H9 (cell line): ENCODE measurements around the gene BCAS3. TPM values are rescaled to one million over a fixed set of nuclear protein-coding genes. Genes with fewer than 3 reads are reported as not detected.

ENCODE experiments used
- DNase-seq: peaks from one replicate; pipeline ENCODE4 v3.0.0-alpha.2; 2017
- H2AFZ ChIP-seq: one replicate; pipeline ENCODE4 v1.6.1; 2013; ENCODE audit warnings: mild to moderate bottlenecking, low read length, control low read depth, moderate library complexity
- H2AK5ac ChIP-seq: 2 replicates; pipeline ENCODE4 v1.6.1; 2013; ENCODE audit warnings: low read length, control low read depth, mixed read lengths; ENCODE audit not compliant: insufficient read length
- H2BK120ac ChIP-seq: one replicate; pipeline ENCODE4 v1.6.1; 2013; ENCODE audit warnings: low read depth, mild to moderate bottlenecking, low read length, control low read depth, inconsistent platforms; ENCODE audit not compliant: poor library complexity, severe bottlenecking
- H2BK12ac ChIP-seq: 2 replicates; pipeline ENCODE4 v1.6.1; 2013; ENCODE audit warnings: low read length, control low read depth, mixed read lengths, low read depth; ENCODE audit not compliant: insufficient read length
- H2BK15ac ChIP-seq: 2 replicates; pipeline ENCODE4 v1.6.1; 2013; ENCODE audit warnings: low read depth, low read length, control low read depth
- H2BK20ac ChIP-seq: one replicate; pipeline ENCODE4 v1.6.1; 2013; ENCODE audit warnings: low read depth, mild to moderate bottlenecking, low read length, control low read depth, inconsistent platforms; ENCODE audit not compliant: poor library complexity, severe bottlenecking
- H2BK5ac ChIP-seq: 2 replicates; pipeline ENCODE4 v1.6.1; 2013; ENCODE audit warnings: low read length, control low read depth, mixed read lengths; ENCODE audit not compliant: insufficient read length
- H3K14ac ChIP-seq: 2 replicates; pipeline ENCODE4 v1.6.1; 2013; ENCODE audit warnings: low read length, control low read depth; ENCODE audit not compliant: insufficient read depth
- H3K18ac ChIP-seq: 2 replicates; pipeline ENCODE4 v1.6.1; 2013; ENCODE audit warnings: low read depth, mild to moderate bottlenecking, mixed read lengths, low read length, control low read depth; ENCODE audit not compliant: insufficient read length
- H3K23ac ChIP-seq: 2 replicates; pipeline ENCODE4 v1.6.1; 2013; ENCODE audit warnings: low read length, control low read depth, mixed read lengths, low read depth; ENCODE audit not compliant: insufficient read length
- H3K23me2 ChIP-seq: 2 replicates; pipeline ENCODE4 v1.6.1; 2013; ENCODE audit warnings: low read depth, mild to moderate bottlenecking, mixed read lengths, low read length, control low read depth; ENCODE audit not compliant: insufficient read length, poor library complexity, severe bottlenecking
- H3K27ac ChIP-seq: 2 replicates; pipeline ENCODE4 v1.5.1; 2013; ENCODE audit warnings: low read length, control low read depth, mixed read lengths, low read depth; ENCODE audit not compliant: insufficient read length
- H3K27me3 ChIP-seq: 2 replicates; pipeline ENCODE4 v1.6.1; 2013; ENCODE audit warnings: low read length, control low read depth, inconsistent platforms; ENCODE audit not compliant: insufficient read depth
- H3K4ac ChIP-seq: 2 replicates; pipeline ENCODE4 v1.6.1; 2013; ENCODE audit warnings: low read depth, mild to moderate bottlenecking, control low read depth, inconsistent platforms, low read length, moderate library complexity
- H3K4me1 ChIP-seq: 2 replicates; pipeline ENCODE4 v1.6.1; 2013; ENCODE audit warnings: low read length, control low read depth, inconsistent platforms; ENCODE audit not compliant: insufficient read depth
- H3K4me2 ChIP-seq: 2 replicates; pipeline ENCODE4 v1.6.1; 2013; ENCODE audit warnings: low read length, control low read depth, mixed read lengths; ENCODE audit not compliant: insufficient read length, insufficient read depth
- H3K56ac ChIP-seq: 2 replicates; pipeline ENCODE4 v1.6.1; 2013; ENCODE audit warnings: low read depth, mild to moderate bottlenecking, mixed read lengths, low read length, control low read depth; ENCODE audit not compliant: insufficient read length
- H3K79me1 ChIP-seq: 2 replicates; pipeline ENCODE4 v1.6.1; 2013; ENCODE audit warnings: low read depth, mild to moderate bottlenecking, moderate library complexity, low read length, control low read depth, inconsistent platforms; ENCODE audit not compliant: insufficient read depth, poor library complexity, severe bottlenecking
- H3K79me2 ChIP-seq: 2 replicates; pipeline ENCODE4 v1.6.1; 2013; ENCODE audit warnings: low read length, control low read depth, inconsistent platforms; ENCODE audit not compliant: insufficient read depth
- H3K9ac ChIP-seq: 2 replicates; pipeline ENCODE4 v1.6.1; 2013; ENCODE audit warnings: low read length, control low read depth, mixed read lengths; ENCODE audit not compliant: insufficient read length; ENCODE audit errors: extremely low read depth
- H3K9me3 ChIP-seq: one replicate; pipeline ENCODE4 v1.6.1; 2013; ENCODE audit warnings: low read depth, low read length, inconsistent platforms; ENCODE audit not compliant: control insufficient read depth
- H3T11ph ChIP-seq: one replicate; pipeline ENCODE4 v1.6.1; 2013; ENCODE audit warnings: mild to moderate bottlenecking, low read length, control low read depth, inconsistent platforms
- H4K20me1 ChIP-seq: one replicate; pipeline ENCODE4 v1.6.1; 2013; ENCODE audit not compliant: control insufficient read depth, insufficient read length, insufficient read depth
- H4K5ac ChIP-seq: 2 replicates; pipeline ENCODE4 v1.6.1; 2013; ENCODE audit warnings: low read depth, mild to moderate bottlenecking, mixed read lengths, low read length, control low read depth; ENCODE audit not compliant: insufficient read length
- H4K8ac ChIP-seq: replicated peaks from 2 replicates; pipeline ENCODE4 v1.6.1; 2013; ENCODE audit warnings: low read length, control low read depth, mixed read lengths, low read depth; ENCODE audit not compliant: insufficient read length
- H4K91ac ChIP-seq: 2 replicates; pipeline ENCODE4 v1.6.1; 2013; ENCODE audit warnings: low read depth, mild to moderate bottlenecking, moderate library complexity, mixed read lengths, low read length, control low read depth; ENCODE audit not compliant: insufficient read length
- H3K27ac Mint-ChIP-seq, 3 experiments: 2 replicates in 2 of 3; 3 replicates in 1 of 3; pipeline ENCODE4 v1.8.0; 2020 to 2021; ENCODE audit warnings: mixed read lengths in 3 of 3, mild to moderate bottlenecking in 1 of 3, moderate library complexity in 1 of 3
- H3K27me3 Mint-ChIP-seq: 2 replicates; pipeline ENCODE4 v1.8.0; 2021; ENCODE audit warnings: low read depth, mild to moderate bottlenecking, moderate library complexity, mixed read lengths
- H3K36me3 Mint-ChIP-seq, 3 experiments: 2 replicates in 2 of 3; 3 replicates in 1 of 3; pipeline ENCODE4 v1.8.0; 2020 to 2021; ENCODE audit warnings: low read depth in 3 of 3, mixed read lengths in 3 of 3; ENCODE audit not compliant: insufficient read depth in 1 of 3
- H3K4me1 Mint-ChIP-seq, 2 experiments: 2 replicates each; pipeline ENCODE4 v1.8.0; 2020; ENCODE audit warnings: mixed read lengths in 2 of 2
- H3K4me3 Mint-ChIP-seq, 2 experiments: 2 replicates in 1 of 2; 3 replicates in 1 of 2; pipeline ENCODE4 v1.8.0; 2020 to 2021; ENCODE audit warnings: mild to moderate bottlenecking in 2 of 2, mixed read lengths in 2 of 2, moderate library complexity in 1 of 2
- H3K9me3 Mint-ChIP-seq, 2 experiments: 2 replicates in 1 of 2; 3 replicates in 1 of 2; pipeline ENCODE4 v1.8.0; 2020; ENCODE audit warnings: mild to moderate bottlenecking in 2 of 2, mixed read lengths in 2 of 2, moderate library complexity in 1 of 2
- WGBS: extraction: QIAGEN DNeasy Blood & Tissue Kit; methylation state at CpG from one replicate; pipeline ENCODE4 v1.1.7; 2013; ENCODE audit warnings: missing lambda C conversion rate, low lambda C conversion rate, mixed read lengths; ENCODE audit not compliant: insufficient read length; ENCODE audit errors: extremely low coverage; 5-methylcytosine and 5-hydroxymethylcytosine counted together
- total RNA-seq: library from RNA; stranded (reverse); gene quantifications from 2 replicates; pipeline ENCODE4 v1.2.1, GENCODE V29; 2021
- TF ChIP-seq, protein P1 (sequence below): fragments of 200-600 bp; sonication (generic); conservative IDR thresholded peaks from 3 replicates; pipeline ENCODE4 v1.8.0; 2021; ENCODE audit warnings: antibody characterized with exemption, mild to moderate bottlenecking

Gene BCAS3
- total RNA-seq, 1 experiment from 2014 or later = 22.4 TPM

DNA sequence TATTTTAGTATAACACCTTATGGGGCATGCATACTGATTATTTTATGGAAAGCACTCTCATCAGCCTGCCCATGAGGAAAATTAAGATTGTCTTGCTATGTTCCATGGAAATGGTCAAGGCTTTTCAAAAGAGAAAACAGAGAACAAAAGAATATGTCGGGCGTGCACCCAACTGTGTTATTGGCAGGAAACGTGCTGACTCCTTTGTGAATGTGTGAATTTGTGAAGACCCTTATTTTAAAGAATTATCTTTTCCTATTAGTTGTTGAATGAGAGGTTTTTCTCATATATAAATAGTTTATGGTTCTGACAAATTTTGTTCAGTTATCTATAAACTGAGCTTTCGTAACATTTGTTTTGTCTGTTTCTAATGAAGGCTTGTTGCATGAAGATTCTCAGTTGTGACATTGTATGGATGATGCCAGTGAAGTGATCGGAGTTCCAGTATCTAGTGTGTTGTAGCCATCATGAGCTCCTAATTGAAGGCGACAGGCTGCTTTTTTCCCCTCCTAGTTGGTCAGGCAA, 180.0 kb downstream of the BCAS3 start:
- Histone ChIP-seq H4K91ac (no peak overlapping the region), H4K20me1 (no peaks in the 10 kb centered on the region), H3K27me3 (no peaks in the 10 kb centered on the region), H4K5ac (no peak overlapping the region), H3K79me2 (no peaks in the 10 kb centered on the region), H2BK5ac (no peak overlapping the region), H3K4me2 (no peak overlapping the region), H2BK20ac (no peak overlapping the region), H2BK120ac (no peak overlapping the region), H3K23ac (no peak overlapping the region), H3K4me1 (no peaks in the 10 kb centered on the region), H3K23me2 (no peaks in the 10 kb centered on the region), H3K79me1 (no peaks in the 10 kb centered on the region), H3K9me3 (no peaks in the 10 kb centered on the region), H3K18ac (no peak overlapping the region), H2BK12ac (no peak overlapping the region), H3T11ph (no peak overlapping the region), H2AK5ac (no peak overlapping the region), H2BK15ac (no peak overlapping the region), H3K9ac (no peak overlapping the region), H3K4ac (no peak overlapping the region), H3K14ac (no peak overlapping the region), H2AFZ (no peak overlapping the region), H4K8ac (no peak overlapping the region), H3K27ac (no peak overlapping the region), H3K56ac (no peak overlapping the region)
- no peaks in the 10 kb centered on the region; a peak in 1 of 5 replicates for H3K9me3 Mint-ChIP-seq
- H3K27ac Mint-ChIP-seq = no peak overlapping the region
- TF ChIP-seq, protein P1, sequence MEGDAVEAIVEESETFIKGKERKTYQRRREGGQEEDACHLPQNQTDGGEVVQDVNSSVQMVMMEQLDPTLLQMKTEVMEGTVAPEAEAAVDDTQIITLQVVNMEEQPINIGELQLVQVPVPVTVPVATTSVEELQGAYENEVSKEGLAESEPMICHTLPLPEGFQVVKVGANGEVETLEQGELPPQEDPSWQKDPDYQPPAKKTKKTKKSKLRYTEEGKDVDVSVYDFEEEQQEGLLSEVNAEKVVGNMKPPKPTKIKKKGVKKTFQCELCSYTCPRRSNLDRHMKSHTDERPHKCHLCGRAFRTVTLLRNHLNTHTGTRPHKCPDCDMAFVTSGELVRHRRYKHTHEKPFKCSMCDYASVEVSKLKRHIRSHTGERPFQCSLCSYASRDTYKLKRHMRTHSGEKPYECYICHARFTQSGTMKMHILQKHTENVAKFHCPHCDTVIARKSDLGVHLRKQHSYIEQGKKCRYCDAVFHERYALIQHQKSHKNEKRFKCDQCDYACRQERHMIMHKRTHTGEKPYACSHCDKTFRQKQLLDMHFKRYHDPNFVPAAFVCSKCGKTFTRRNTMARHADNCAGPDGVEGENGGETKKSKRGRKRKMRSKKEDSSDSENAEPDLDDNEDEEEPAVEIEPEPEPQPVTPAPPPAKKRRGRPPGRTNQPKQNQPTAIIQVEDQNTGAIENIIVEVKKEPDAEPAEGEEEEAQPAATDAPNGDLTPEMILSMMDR = no peak
- H3K36me3 Mint-ChIP-seq = no peaks in the 10 kb centered on the region
- H3K4me1 Mint-ChIP-seq = no peaks in the 10 kb centered on the region
- no peaks in the 10 kb centered on the region for H3K27me3 Mint-ChIP-seq
- no peak overlapping the region for H3K4me3 Mint-ChIP-seq
- DNase-seq = no peak
- WGBS = no CpG with 5 or more reads among the region's 6 CpGs
